Neuronal stem cell (in vitro differentiated cells): ENCODE measurements around the gene TAS2R1.

ENCODE experiments used
- DNase-seq: peaks from one replicate; pipeline ENCODE4 v3.0.0-alpha.2; 2013; ENCODE audit warnings: low spot score
- H2AFZ ChIP-seq: one replicate; pipeline ENCODE4 v1.6.1; 2013; ENCODE audit warnings: mild to moderate bottlenecking, low read length, inconsistent platforms
- H2AK5ac ChIP-seq: 2 replicates; pipeline ENCODE4 v1.6.1; 2013; ENCODE audit warnings: low read depth, mild to moderate bottlenecking, inconsistent platforms, low read length, moderate library complexity, mixed read lengths
- H2BK120ac ChIP-seq: 2 replicates; pipeline ENCODE4 v1.6.1; 2013; ENCODE audit warnings: low read depth, mild to moderate bottlenecking, inconsistent platforms, low read length, moderate library complexity, mixed read lengths
- H2BK12ac ChIP-seq: one replicate; pipeline ENCODE4 v1.6.1; 2013; ENCODE audit warnings: low read length, inconsistent platforms
- H2BK15ac ChIP-seq: 2 replicates; pipeline ENCODE4 v1.6.1; 2013; ENCODE audit warnings: mild to moderate bottlenecking, low read length, inconsistent platforms, mixed read lengths
- H2BK5ac ChIP-seq: one replicate; pipeline ENCODE4 v1.6.1; 2013; ENCODE audit warnings: inconsistent platforms, mild to moderate bottlenecking, low read length, moderate library complexity
- H3K14ac ChIP-seq: one replicate; pipeline ENCODE4 v1.6.1; 2013; ENCODE audit warnings: low read length, inconsistent platforms
- H3K18ac ChIP-seq: 2 replicates; pipeline ENCODE4 v1.6.1; 2013; ENCODE audit warnings: low read length, inconsistent platforms
- H3K23ac ChIP-seq: 2 replicates; pipeline ENCODE4 v1.6.1; 2013; ENCODE audit warnings: low read depth, mild to moderate bottlenecking, mixed read lengths, low read length, inconsistent platforms; ENCODE audit not compliant: poor library complexity
- H3K27ac ChIP-seq: replicated peaks from 3 replicates; pipeline ENCODE4 v1.5.1; 2013; ENCODE audit warnings: low read length, inconsistent platforms
- H3K27me3 ChIP-seq, 3 experiments: 2 replicates each; pipeline ENCODE4 v1.6.1; 2013; ENCODE audit warnings: low read length in 3 of 3, mild to moderate bottlenecking in 2 of 3, inconsistent platforms in 1 of 3, low read depth in 1 of 3, mixed read lengths in 1 of 3, moderate library complexity in 1 of 3; ENCODE audit not compliant: control insufficient read depth in 3 of 3, insufficient read depth in 3 of 3
- H3K36me3 ChIP-seq, 2 donors: replicated peaks in 1 of 2; 2 replicates each; pipeline ENCODE4 v1.6.1; 2013; ENCODE audit warnings: low read length in 2 of 2; ENCODE audit not compliant: control insufficient read depth in 2 of 2, insufficient read depth in 2 of 2
- H3K4ac ChIP-seq: 2 replicates; pipeline ENCODE4 v1.6.1; 2013; ENCODE audit warnings: inconsistent platforms, mild to moderate bottlenecking, low read length, moderate library complexity
- H3K4me1 ChIP-seq, 2 donors: 1 replicate in 1 of 2; 2 replicates in 1 of 2; pipeline ENCODE4 v1.6.1; 2013; ENCODE audit warnings: low read length in 2 of 2, low read depth in 1 of 2; ENCODE audit not compliant: control insufficient read depth in 2 of 2, insufficient read depth in 1 of 2
- H3K4me2 ChIP-seq: one replicate; pipeline ENCODE4 v1.6.1; 2013; ENCODE audit warnings: mild to moderate bottlenecking, low read length, inconsistent platforms; ENCODE audit not compliant: insufficient read depth, poor library complexity, severe bottlenecking
- H3K4me3 ChIP-seq, 2 donors: 2 replicates each; pipeline ENCODE4 v1.5.1; 2013; ENCODE audit warnings: low read length in 2 of 2, mild to moderate bottlenecking in 2 of 2, inconsistent platforms in 1 of 2, moderate library complexity in 1 of 2
- H3K79me1 ChIP-seq: one replicate; pipeline ENCODE4 v1.6.1; 2013; ENCODE audit warnings: low read depth, mild to moderate bottlenecking, inconsistent platforms, low read length, moderate library complexity
- H3K9ac ChIP-seq: one replicate; pipeline ENCODE4 v1.6.1; 2013; ENCODE audit warnings: mild to moderate bottlenecking, low read depth, low read length, inconsistent platforms; ENCODE audit not compliant: poor library complexity
- H3K9me3 ChIP-seq, 2 donors: replicated peaks in 1 of 2; 2 replicates each; pipeline versions ENCODE3 to v1.6.1; 2013; ENCODE audit warnings: low read length in 2 of 2, mild to moderate bottlenecking in 2 of 2, inconsistent platforms in 1 of 2, low read depth in 1 of 2, mixed read lengths in 1 of 2, moderate library complexity in 1 of 2; ENCODE audit not compliant: control insufficient read depth in 2 of 2, insufficient read depth in 1 of 2
- H4K8ac ChIP-seq: one replicate; pipeline ENCODE4 v1.6.1; 2013; ENCODE audit warnings: low read depth, mild to moderate bottlenecking, inconsistent platforms, low read length, moderate library complexity
- H4K91ac ChIP-seq: one replicate; pipeline ENCODE4 v1.6.1; 2013; ENCODE audit warnings: low read length, low read depth, mild to moderate bottlenecking, inconsistent platforms; ENCODE audit not compliant: poor library complexity
- WGBS, 2 donors: extraction: QIAGEN DNeasy Blood & Tissue Kit; methylation state at CpG; one replicate each; pipeline ENCODE4 v1.1.7; 2013; ENCODE audit warnings: missing lambda C conversion rate in 2 of 2, mixed read lengths in 1 of 2; ENCODE audit not compliant: insufficient read length in 2 of 2, insufficient replicate concordance in 1 of 2; ENCODE audit errors: extremely low coverage in 2 of 2; 5-methylcytosine and 5-hydroxymethylcytosine counted together

Gene TAS2R1

GRCh38 chr5:9646843-9647242 lies 16.7 kb upstream of the TAS2R1 start:
- H4K91ac ChIP-seq, result no peak overlapping the region
- H3K4me1 ChIP-seq, result peaks cover 2 to 7% of the 10 kb centered on the region in 2 donors
- no peaks in the 10 kb centered on the region for H3K36me3 ChIP-seq
- H3K27me3 ChIP-seq, result no peaks in the 10 kb centered on the region
- H3K4ac ChIP-seq, result no peak overlapping the region
- no peak overlapping the region for H2AFZ ChIP-seq
- no peak overlapping the region for H2BK120ac ChIP-seq
- WGBS, 2 donors, result no CpG with 5 or more reads among the region's 2 CpGs
- no peak overlapping the region for H3K14ac ChIP-seq
- no peak overlapping the region for H3K4me3 ChIP-seq
- H3K27ac ChIP-seq, result no peak overlapping the region
- no peaks in the 10 kb centered on the region for H3K79me1 ChIP-seq
- H4K8ac ChIP-seq, result no peak overlapping the region
- H3K9ac ChIP-seq, result no peak overlapping the region
- no peak for DNase-seq
- H2BK15ac ChIP-seq, result no peak overlapping the region
- H2BK12ac ChIP-seq, result no peak overlapping the region
- H3K23ac ChIP-seq, result no peak overlapping the region
- H2AK5ac ChIP-seq, result no peak overlapping the region
- no peak overlapping the region for H3K18ac ChIP-seq
- no peak overlapping the region for H2BK5ac ChIP-seq
- H3K4me2 ChIP-seq, result no peak overlapping the region
- no peaks in the 10 kb centered on the region for H3K9me3 ChIP-seq

- no peak overlapping the region for H3K4ac ChIP-seq
- no peak for DNase-seq
- no peak overlapping the region for H3K4me3 ChIP-seq
- H2AK5ac ChIP-seq, result no peak overlapping the region
- no peaks in the 10 kb centered on the region for H3K27me3 ChIP-seq
- H3K79me1 ChIP-seq, result no peaks in the 10 kb centered on the region
- no peak overlapping the region for H3K14ac ChIP-seq
- H3K4me2 ChIP-seq, result no peak overlapping the region
- H2BK5ac ChIP-seq, result no peak overlapping the region
- no peak overlapping the region for H3K23ac ChIP-seq
- H2BK120ac ChIP-seq, result no peak overlapping the region
- peaks cover 2 to 7% of the 10 kb centered on the region in 2 donors for H3K4me1 ChIP-seq
- no CpG with 5 or more reads among the region's 3 CpGs for WGBS, 2 donors
- H3K27ac ChIP-seq, result no peak overlapping the region
- no peak overlapping the region for H2BK15ac ChIP-seq
- H4K91ac ChIP-seq, result no peak overlapping the region
- H3K18ac ChIP-seq, result no peak overlapping the region
- H2BK12ac ChIP-seq, result no peak overlapping the region
- H3K9me3 ChIP-seq, result no peaks in the 10 kb centered on the region
- H4K8ac ChIP-seq, result no peak overlapping the region
- no peak overlapping the region for H2AFZ ChIP-seq
- H3K36me3 ChIP-seq, result no peaks in the 10 kb centered on the region
- no peak overlapping the region for H3K9ac ChIP-seq
These were observed 14.5 kb upstream of the TAS2R1 start for GRCh38 chr5:9644630-9645029.

- no peak overlapping the region for H2AFZ ChIP-seq
- no peak overlapping the region for H3K4ac ChIP-seq
- H2BK15ac ChIP-seq, result no peak overlapping the region
- no peak overlapping the region for H3K23ac ChIP-seq
- no peak overlapping the region for H2AK5ac ChIP-seq
- H3K36me3 ChIP-seq, result no peaks in the 10 kb centered on the region
- H3K9ac ChIP-seq, result no peak overlapping the region
- H2BK5ac ChIP-seq, result no peak overlapping the region
- no peak overlapping the region for H4K8ac ChIP-seq
- no peak overlapping the region for H2BK12ac ChIP-seq
- H3K4me2 ChIP-seq, result no peak overlapping the region
- no peak overlapping the region for H4K91ac ChIP-seq
- H3K79me1 ChIP-seq, result no peaks in the 10 kb centered on the region
- no peak overlapping the region for H3K27ac ChIP-seq
- no CpG with 5 or more reads among the region's 2 CpGs for WGBS, 2 donors
- H2BK120ac ChIP-seq, result no peak overlapping the region
- H3K4me3 ChIP-seq, result no peak overlapping the region
- no peak overlapping the region for H3K18ac ChIP-seq
- no peaks in the 10 kb centered on the region for H3K27me3 ChIP-seq
- DNase-seq, result no peak
- no peaks in the 10 kb centered on the region for H3K9me3 ChIP-seq
- H3K14ac ChIP-seq, result no peak overlapping the region
- H3K4me1 ChIP-seq, result peaks cover 2 to 7% of the 10 kb centered on the region in 2 donors
These were observed 12.5 kb upstream of the TAS2R1 start for GRCh38 chr5:9642621-9643020.

- H3K4me3 ChIP-seq, result no peak overlapping the region
- H3K18ac ChIP-seq, result no peak overlapping the region
- no peak overlapping the region for H3K27ac ChIP-seq
- H3K27me3 ChIP-seq, result no peaks in the 10 kb centered on the region
- no peak overlapping the region for H2BK5ac ChIP-seq
- H3K9ac ChIP-seq, result no peak overlapping the region
- no peak overlapping the region for H2BK120ac ChIP-seq
- peaks cover 2 to 7% of the 10 kb centered on the region in 2 donors for H3K4me1 ChIP-seq
- no peak overlapping the region for H2BK12ac ChIP-seq
- H2AK5ac ChIP-seq, result no peak overlapping the region
- no peak overlapping the region for H3K4me2 ChIP-seq
- H3K9me3 ChIP-seq, result no peaks in the 10 kb centered on the region
- no CpG with 5 or more reads among the region's 7 CpGs for WGBS, 2 donors
- no peak overlapping the region for H3K14ac ChIP-seq
- H3K4ac ChIP-seq, result no peak overlapping the region
- H3K36me3 ChIP-seq, result no peaks in the 10 kb centered on the region
- no peak overlapping the region for H4K91ac ChIP-seq
- no peak overlapping the region for H2AFZ ChIP-seq
- no peaks in the 10 kb centered on the region for H3K79me1 ChIP-seq
- no peak overlapping the region for H3K23ac ChIP-seq
- H2BK15ac ChIP-seq, result no peak overlapping the region
- H4K8ac ChIP-seq, result no peak overlapping the region
- no peak for DNase-seq
These were observed 11.7 kb upstream of the TAS2R1 start for GRCh38 chr5:9641806-9642355.
